HepG2 (cell line): ENCODE data around the gene S100P. TPM values are rescaled to one million over a fixed set of nuclear protein-coding genes. Genes with fewer than 3 reads are reported as not detected.

Experiments used
- CEBPB ChIP-seq: IDR thresholded peaks from 2 replicates; pipeline ENCODE4 v1.6.1; 2011; ENCODE audit warnings: low read depth, low read length, improper control_type of control experiment, borderline replicate concordance
- HOXD1 ChIP-seq: sonication (generic); formaldehyde crosslinking; IDR thresholded peaks from 2 replicates; pipeline ENCODE4 v1.5.0; 2020; ENCODE audit warnings: missing genetic modification reagents
- NR2C2 ChIP-seq: sonication (generic); formaldehyde crosslinking; IDR thresholded peaks from 2 replicates; pipeline ENCODE4 v1.4.0; 2020; ENCODE audit warnings: missing genetic modification reagents, mild to moderate bottlenecking, moderate library complexity, borderline replicate concordance
- STAG1 ChIP-seq: sonication (generic); formaldehyde crosslinking; IDR thresholded peaks from 2 replicates; pipeline ENCODE4 v1.4.0; 2020; ENCODE audit warnings: missing genetic modification reagents
- TEAD2 ChIP-seq: sonication (generic); formaldehyde crosslinking; IDR thresholded peaks from 2 replicates; pipeline ENCODE4 v1.9.0; 2021; ENCODE audit warnings: missing genetic modification reagents
- TEAD3 ChIP-seq: optimal IDR thresholded peaks from 2 replicates; pipeline ENCODE3; 2016; ENCODE audit warnings: borderline replicate concordance
- XBP1 ChIP-seq: sonication (generic); formaldehyde crosslinking; IDR thresholded peaks from 2 replicates; pipeline ENCODE4 v1.5.0; 2020; ENCODE audit warnings: missing genetic modification reagents
- YEATS2 ChIP-seq: sonication (generic); formaldehyde crosslinking; IDR thresholded peaks from 2 replicates; pipeline ENCODE4 v1.4.0; 2020; ENCODE audit warnings: missing genetic modification reagents, borderline replicate concordance
- ZNF256 ChIP-seq: sonication (generic); formaldehyde crosslinking; conservative IDR thresholded peaks from 2 replicates; pipeline ENCODE4 v1.4.0; 2020; ENCODE audit warnings: missing genetic modification reagents
- polyA plus RNA-seq, 8 experiments: library from polyadenylated mRNA; depleted of rRNA in 3 of 8; stranded (reverse) in 7 of 8; unstranded in 1 of 8; fragments of >200 nt; fragmentation: Illumina TruSeq in 4 of 8; extraction: Trizol in 4 of 8; gene quantifications; 2 replicates each; pipeline versions ENCODE4 v1.2.1 to v1.2.3, GENCODE V29; 2011 to 2016; ENCODE audit warnings: low read depth in 4 of 8, missing spikeins in 1 of 8, mixed read lengths in 1 of 8; ENCODE audit not compliant: insufficient read depth in 1 of 8
- total RNA-seq, 5 experiments: library from RNA; depleted of rRNA; stranded (reverse); fragments of >200 nt; fragmentation: Illumina TruSeq; extraction: Trizol; gene quantifications; 2 replicates each; pipeline ENCODE4 v1.2.3, GENCODE V29; 2016; ENCODE audit warnings: low read depth in 1 of 5
- TF ChIP-seq, protein P1 (sequence below): sonication (generic); formaldehyde crosslinking; conservative IDR thresholded peaks from 2 replicates; pipeline ENCODE4 v1.4.0; 2020; ENCODE audit warnings: missing genetic modification reagents
- TF ChIP-seq, protein P2 (sequence below): sonication (generic); formaldehyde crosslinking; IDR thresholded peaks from 2 replicates; pipeline ENCODE4 v1.4.0; 2020; ENCODE audit warnings: mild to moderate bottlenecking, missing genetic modification reagents
- TF ChIP-seq, protein P3 (sequence below): sonication (generic); formaldehyde crosslinking; conservative IDR thresholded peaks from 2 replicates; pipeline ENCODE4 v1.8.0; 2022; ENCODE audit warnings: mild to moderate bottlenecking, moderate library complexity, missing genetic modification reagents
- TF ChIP-seq, protein P4 (sequence below): sonication (generic); formaldehyde crosslinking; IDR thresholded peaks from 2 replicates; pipeline ENCODE4 v1.4.0; 2020; ENCODE audit warnings: missing genetic modification reagents
- TF ChIP-seq, protein P5 (sequence below): sonication (generic); formaldehyde crosslinking; IDR thresholded peaks from 2 replicates; pipeline ENCODE4 v1.5.0; 2020; ENCODE audit warnings: mild to moderate bottlenecking, missing genetic modification reagents
- TF ChIP-seq, protein P6 (sequence below): sonication (generic); formaldehyde crosslinking; IDR thresholded peaks from 2 replicates; pipeline ENCODE4 v1.4.0; 2020; ENCODE audit warnings: missing genetic modification reagents

S100P gene
- total and polyA plus RNA-seq, 2 of the 13 experiments (the other 11 are each of a cell fraction or from before 2014, with no cell fraction given), result 278 to 1,649 TPM

DNA sequence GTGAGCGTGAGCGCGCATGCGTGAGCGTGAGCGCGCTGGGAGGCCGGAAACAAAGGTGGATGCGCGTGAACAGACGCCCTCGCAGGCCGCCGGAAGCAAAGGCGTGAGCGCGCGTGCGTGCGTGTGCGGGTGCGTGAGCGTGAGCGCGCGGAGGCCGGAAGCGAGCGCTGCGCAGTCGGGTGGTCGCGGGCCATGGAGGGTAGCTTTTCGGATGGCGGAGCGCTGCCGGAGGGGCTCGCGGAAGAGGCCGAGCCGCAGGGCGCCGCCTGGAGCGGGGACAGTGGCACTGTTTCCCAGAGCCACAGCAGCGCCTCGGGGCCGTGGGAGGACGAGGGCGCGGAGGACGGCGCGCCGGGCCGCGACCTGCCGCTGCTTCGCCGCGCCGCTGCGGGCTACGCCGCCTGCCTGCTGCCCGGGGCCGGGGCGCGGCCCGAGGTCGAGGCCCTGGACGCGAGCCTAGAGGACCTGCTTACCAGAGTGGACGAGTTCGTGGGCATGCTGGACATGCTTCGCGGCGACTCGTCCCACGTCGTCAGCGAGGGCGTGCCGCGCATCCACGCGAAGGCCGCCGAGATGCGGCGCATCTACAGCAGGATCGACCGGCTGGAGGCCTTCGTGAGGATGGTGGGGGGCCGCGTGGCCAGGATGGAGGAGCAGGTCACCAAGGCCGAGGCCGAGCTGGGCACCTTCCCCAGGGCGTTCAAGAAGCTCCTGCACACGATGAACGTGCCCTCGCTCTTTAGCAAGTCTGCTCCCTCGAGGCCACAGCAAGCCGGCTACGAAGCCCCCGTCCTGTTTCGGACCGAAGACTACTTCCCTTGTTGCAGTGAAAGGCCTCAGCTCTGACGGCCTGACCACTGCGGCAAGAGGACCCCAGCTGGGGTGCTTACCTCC, 22.6 kb downstream of the S100P start, which contains the start of gene BLOC1S4 (continued):
- TF ChIP-seq TEAD3 (peak; percentile 24), TEAD2 (CRISPR knock-in tag) (no peak), HOXD1 (peak; percentile 52; the same call in 1 of the 2 replicates), YEATS2 (peak; percentile 85; the same call in 1 of the 2 replicates), ZNF256 (CRISPR knock-in tag) (0 out of 2 replicates have a peak, but pooled peaks have one; percentile 5), XBP1 (CRISPR knock-in tag) (no peak), NR2C2 (peak; percentile 35), STAG1 (CRISPR knock-in tag) (no peak), CEBPB (no peak)
- TF ChIP-seq, protein P1, sequence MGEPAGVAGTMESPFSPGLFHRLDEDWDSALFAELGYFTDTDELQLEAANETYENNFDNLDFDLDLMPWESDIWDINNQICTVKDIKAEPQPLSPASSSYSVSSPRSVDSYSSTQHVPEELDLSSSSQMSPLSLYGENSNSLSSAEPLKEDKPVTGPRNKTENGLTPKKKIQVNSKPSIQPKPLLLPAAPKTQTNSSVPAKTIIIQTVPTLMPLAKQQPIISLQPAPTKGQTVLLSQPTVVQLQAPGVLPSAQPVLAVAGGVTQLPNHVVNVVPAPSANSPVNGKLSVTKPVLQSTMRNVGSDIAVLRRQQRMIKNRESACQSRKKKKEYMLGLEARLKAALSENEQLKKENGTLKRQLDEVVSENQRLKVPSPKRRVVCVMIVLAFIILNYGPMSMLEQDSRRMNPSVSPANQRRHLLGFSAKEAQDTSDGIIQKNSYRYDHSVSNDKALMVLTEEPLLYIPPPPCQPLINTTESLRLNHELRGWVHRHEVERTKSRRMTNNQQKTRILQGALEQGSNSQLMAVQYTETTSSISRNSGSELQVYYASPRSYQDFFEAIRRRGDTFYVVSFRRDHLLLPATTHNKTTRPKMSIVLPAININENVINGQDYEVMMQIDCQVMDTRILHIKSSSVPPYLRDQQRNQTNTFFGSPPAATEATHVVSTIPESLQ (CRISPR knock-in tag), result no peak
- TF ChIP-seq, protein P2, sequence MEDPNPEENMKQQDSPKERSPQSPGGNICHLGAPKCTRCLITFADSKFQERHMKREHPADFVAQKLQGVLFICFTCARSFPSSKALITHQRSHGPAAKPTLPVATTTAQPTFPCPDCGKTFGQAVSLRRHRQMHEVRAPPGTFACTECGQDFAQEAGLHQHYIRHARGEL (CRISPR knock-in tag), result no peak
- TF ChIP-seq, protein P3, sequence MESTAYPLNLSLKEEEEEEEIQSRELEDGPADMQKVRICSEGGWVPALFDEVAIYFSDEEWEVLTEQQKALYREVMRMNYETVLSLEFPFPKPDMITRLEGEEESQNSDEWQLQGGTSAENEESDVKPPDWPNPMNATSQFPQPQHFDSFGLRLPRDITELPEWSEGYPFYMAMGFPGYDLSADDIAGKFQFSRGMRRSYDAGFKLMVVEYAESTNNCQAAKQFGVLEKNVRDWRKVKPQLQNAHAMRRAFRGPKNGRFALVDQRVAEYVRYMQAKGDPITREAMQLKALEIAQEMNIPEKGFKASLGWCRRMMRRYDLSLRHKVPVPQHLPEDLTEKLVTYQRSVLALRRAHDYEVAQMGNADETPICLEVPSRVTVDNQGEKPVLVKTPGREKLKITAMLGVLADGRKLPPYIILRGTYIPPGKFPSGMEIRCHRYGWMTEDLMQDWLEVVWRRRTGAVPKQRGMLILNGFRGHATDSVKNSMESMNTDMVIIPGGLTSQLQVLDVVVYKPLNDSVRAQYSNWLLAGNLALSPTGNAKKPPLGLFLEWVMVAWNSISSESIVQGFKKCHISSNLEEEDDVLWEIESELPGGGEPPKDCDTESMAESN, result peak; percentile 84
- TF ChIP-seq, protein P4, sequence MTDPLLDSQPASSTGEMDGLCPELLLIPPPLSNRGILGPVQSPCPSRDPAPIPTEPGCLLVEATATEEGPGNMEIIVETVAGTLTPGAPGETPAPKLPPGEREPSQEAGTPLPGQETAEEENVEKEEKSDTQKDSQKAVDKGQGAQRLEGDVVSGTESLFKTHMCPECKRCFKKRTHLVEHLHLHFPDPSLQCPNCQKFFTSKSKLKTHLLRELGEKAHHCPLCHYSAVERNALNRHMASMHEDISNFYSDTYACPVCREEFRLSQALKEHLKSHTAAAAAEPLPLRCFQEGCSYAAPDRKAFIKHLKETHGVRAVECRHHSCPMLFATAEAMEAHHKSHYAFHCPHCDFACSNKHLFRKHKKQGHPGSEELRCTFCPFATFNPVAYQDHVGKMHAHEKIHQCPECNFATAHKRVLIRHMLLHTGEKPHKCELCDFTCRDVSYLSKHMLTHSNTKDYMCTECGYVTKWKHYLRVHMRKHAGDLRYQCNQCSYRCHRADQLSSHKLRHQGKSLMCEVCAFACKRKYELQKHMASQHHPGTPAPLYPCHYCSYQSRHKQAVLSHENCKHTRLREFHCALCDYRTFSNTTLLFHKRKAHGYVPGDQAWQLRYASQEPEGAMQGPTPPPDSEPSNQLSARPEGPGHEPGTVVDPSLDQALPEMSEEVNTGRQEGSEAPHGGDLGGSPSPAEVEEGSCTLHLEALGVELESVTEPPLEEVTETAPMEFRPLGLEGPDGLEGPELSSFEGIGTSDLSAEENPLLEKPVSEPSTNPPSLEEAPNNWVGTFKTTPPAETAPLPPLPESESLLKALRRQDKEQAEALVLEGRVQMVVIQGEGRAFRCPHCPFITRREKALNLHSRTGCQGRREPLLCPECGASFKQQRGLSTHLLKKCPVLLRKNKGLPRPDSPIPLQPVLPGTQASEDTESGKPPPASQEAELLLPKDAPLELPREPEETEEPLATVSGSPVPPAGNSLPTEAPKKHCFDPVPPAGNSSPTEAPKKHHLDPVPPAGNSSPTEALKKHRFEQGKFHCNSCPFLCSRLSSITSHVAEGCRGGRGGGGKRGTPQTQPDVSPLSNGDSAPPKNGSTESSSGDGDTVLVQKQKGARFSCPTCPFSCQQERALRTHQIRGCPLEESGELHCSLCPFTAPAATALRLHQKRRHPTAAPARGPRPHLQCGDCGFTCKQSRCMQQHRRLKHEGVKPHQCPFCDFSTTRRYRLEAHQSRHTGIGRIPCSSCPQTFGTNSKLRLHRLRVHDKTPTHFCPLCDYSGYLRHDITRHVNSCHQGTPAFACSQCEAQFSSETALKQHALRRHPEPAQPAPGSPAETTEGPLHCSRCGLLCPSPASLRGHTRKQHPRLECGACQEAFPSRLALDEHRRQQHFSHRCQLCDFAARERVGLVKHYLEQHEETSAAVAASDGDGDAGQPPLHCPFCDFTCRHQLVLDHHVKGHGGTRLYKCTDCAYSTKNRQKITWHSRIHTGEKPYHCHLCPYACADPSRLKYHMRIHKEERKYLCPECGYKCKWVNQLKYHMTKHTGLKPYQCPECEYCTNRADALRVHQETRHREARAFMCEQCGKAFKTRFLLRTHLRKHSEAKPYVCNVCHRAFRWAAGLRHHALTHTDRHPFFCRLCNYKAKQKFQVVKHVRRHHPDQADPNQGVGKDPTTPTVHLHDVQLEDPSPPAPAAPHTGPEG (CRISPR knock-in tag), result no peak; the same call in 1 of the 2 replicates
- TF ChIP-seq, protein P5, sequence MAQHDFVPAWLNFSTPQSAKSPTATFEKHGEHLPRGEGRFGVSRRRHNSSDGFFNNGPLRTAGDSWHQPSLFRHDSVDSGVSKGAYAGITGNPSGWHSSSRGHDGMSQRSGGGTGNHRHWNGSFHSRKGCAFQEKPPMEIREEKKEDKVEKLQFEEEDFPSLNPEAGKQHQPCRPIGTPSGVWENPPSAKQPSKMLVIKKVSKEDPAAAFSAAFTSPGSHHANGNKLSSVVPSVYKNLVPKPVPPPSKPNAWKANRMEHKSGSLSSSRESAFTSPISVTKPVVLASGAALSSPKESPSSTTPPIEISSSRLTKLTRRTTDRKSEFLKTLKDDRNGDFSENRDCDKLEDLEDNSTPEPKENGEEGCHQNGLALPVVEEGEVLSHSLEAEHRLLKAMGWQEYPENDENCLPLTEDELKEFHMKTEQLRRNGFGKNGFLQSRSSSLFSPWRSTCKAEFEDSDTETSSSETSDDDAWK (CRISPR knock-in tag), result no peak
- TF ChIP-seq, protein P6, sequence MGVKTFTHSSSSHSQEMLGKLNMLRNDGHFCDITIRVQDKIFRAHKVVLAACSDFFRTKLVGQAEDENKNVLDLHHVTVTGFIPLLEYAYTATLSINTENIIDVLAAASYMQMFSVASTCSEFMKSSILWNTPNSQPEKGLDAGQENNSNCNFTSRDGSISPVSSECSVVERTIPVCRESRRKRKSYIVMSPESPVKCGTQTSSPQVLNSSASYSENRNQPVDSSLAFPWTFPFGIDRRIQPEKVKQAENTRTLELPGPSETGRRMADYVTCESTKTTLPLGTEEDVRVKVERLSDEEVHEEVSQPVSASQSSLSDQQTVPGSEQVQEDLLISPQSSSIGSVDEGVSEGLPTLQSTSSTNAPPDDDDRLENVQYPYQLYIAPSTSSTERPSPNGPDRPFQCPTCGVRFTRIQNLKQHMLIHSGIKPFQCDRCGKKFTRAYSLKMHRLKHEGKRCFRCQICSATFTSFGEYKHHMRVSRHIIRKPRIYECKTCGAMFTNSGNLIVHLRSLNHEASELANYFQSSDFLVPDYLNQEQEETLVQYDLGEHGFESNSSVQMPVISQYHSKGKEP (CRISPR knock-in tag), result no peak; the same call in 1 of the 2 replicates
